Measurements from ENCODE around the gene DNHD1. TPM values are rescaled to one million over a fixed set of nuclear protein-coding genes. Genes with fewer than 3 reads are reported as not detected.

DNHD1 gene
- total and polyA plus RNA-seq, 2 of the 13 experiments (the other 11 are each of a cell fraction or from before 2014, with no cell fraction given) = 2.7 to 9.3 TPM

DNA sequence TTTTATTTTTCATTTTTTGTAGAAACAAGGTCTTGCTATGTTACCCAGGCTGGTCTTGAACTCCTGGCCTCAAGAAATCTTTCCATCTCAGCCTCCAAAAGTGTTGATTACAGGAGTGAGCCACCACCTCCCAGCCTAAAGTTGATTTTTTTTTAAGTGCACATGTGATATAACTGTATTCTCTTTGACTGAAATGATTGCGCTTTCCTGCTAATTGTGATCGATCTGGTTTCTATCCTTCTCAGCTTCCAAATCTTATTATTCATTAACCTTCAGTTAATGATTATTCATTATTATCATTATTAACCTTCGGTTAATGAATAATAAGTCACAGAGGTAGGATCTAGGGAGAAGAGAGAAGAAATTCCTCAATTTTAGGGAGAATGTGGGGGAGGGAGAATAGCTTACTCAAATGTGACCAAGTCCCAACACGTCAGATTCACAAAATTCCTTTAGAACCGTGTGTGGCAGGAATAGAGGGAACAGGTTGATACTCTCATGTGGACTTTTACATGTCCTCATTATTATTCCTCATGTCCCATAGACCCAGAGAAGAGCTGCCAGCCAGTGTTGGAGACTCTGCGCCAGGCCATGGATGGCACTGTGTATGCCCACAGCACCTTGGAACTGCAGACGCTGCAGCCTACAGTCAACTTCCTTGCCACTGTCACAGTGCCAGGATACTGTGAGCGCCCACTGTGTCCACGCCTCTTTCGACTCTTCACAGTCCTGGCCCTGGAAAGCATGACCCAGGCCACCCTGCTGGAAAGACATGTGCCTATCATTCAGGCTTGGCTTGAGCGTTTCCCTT, 59.3 kb downstream of the DNHD1 start (continued):
- TF ChIP-seq, protein P1, sequence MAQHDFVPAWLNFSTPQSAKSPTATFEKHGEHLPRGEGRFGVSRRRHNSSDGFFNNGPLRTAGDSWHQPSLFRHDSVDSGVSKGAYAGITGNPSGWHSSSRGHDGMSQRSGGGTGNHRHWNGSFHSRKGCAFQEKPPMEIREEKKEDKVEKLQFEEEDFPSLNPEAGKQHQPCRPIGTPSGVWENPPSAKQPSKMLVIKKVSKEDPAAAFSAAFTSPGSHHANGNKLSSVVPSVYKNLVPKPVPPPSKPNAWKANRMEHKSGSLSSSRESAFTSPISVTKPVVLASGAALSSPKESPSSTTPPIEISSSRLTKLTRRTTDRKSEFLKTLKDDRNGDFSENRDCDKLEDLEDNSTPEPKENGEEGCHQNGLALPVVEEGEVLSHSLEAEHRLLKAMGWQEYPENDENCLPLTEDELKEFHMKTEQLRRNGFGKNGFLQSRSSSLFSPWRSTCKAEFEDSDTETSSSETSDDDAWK (CRISPR knock-in tag; IDR thresholded peaks at IDR 0.05) = no peak
- no peak for TF ChIP-seq MED8 (CRISPR knock-in tag; IDR thresholded peaks at IDR 0.05; ENCODE audit: insufficient replicate concordance)
- no peak for TF ChIP-seq TAF15 (IDR thresholded peaks at IDR 0.05; ENCODE audit: low read depth, low read length, poor library complexity, severe bottlenecking)
- no peak for TF ChIP-seq PAF1 (CRISPR knock-in tag; IDR thresholded peaks at IDR 0.05)

DNA sequence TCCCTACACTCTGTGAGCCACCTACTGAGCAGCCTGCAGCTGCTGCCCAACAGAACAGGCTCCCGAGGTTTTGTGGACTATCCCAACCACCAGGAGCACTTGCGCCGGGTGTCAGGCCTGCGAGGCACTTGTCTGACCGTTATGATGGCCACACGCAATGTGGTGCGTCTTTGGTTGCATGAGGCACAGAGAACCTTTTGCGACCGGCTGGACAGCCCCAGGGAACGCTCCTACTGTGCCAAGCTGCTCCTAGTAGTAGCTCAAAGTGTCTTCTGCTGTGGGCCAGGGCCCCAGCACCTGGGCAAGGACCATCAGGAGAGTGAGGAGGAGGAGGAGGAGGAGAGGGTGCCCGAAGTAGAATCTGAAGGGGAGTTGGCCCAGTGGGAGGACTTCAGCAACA, 60.0 kb downstream of the DNHD1 start:
- ATAC-seq (peak; percentile 30; the same call in 2 of the 3 replicates), DNase-seq (ENCODE audit: low spot score) (no peak), FAIRE-seq (no peak)
- Histone ChIP-seq H3K9ac (ENCODE audit: insufficient read depth, low read depth, low read length) (no peak overlapping the region), H3K79me2 (ENCODE audit: insufficient read depth, low read length) (no peaks in the 10 kb centered on the region), H3K4me1 (ENCODE audit: insufficient read depth, low read length) (no peaks in the 10 kb centered on the region), H3K4me3 (replicated peaks in 1 of 3; ENCODE audit: insufficient read depth in 1 of 3, low read depth in 2 of 3, low read length in 3 of 3) (no peak overlapping the region), H4K20me1 (ENCODE audit: insufficient read depth, low read length) (no peaks in the 10 kb centered on the region), H3K36me3 (replicated peaks in 1 of 2; ENCODE audit: control insufficient read depth in 1 of 2, insufficient read depth in 2 of 2, low read length in 2 of 2) (no peaks in the 10 kb centered on the region), H3K4me2 (ENCODE audit: low read depth, low read length) (no peak overlapping the region), H2AFZ (ENCODE audit: low read length) (no peak overlapping the region), H3K27ac (ENCODE audit: extremely low read length, insufficient read depth, low read length) (no peak overlapping the region), H3K9me3 (ENCODE audit: low read length) (no peaks in the 10 kb centered on the region), H3K27me3 (ENCODE audit: control insufficient read depth in 1 of 2, insufficient read depth in 2 of 2, low read length in 2 of 2) (no peaks in the 10 kb centered on the region)
- 75% methylated on average over 5 of the region's 11 CpGs for WGBS (ENCODE audit: low lambda C conversion rate)
- BruUV-seq (replicated peaks) = no TSS peak
- CTCF ChIA-PET (ENCODE audit: low intra/inter-chr PET ratio, low total read pairs) = no interaction called here
- POLR2A ChIA-PET = no interaction called here
- TF ChIP-seq ZNF572 (CRISPR knock-in tag; IDR thresholded peaks at IDR 0.05) = no peak
- intact Hi-C loops (cut with micrococcal nuclease; ENCODE audit: unreplicated experiment) (no loop called here), in situ Hi-C loops (cut with HindIII; ENCODE audit: extremely low pct_ligation_motif_present, low pct_unique_long_range_greater_than_20kb) (no loop called here)

Data from HepG2 (cell line).